ENCODE data around the gene ALDOA.
"Not testable (repeated sequence)": the region's sequence is repeated elsewhere in the genome, so short reads cannot be mapped to it uniquely, and the experiment has no call there.

ALDOA gene

GRCh38 chr16:30114411-30114810 lies 48.9 kb downstream of the ALDOA start:
- no peak for DNase-seq (ENCODE audit: low read depth in 2 of 2, low spot score in 1 of 2)

GRCh38 chr16:30114833-30115232 lies 49.3 kb downstream of the ALDOA start:
- DNase-seq (ENCODE audit: low read depth in 2 of 2, low spot score in 1 of 2): not testable (repeated sequence)

- DNase-seq (ENCODE audit: low read depth in 2 of 2, low spot score in 1 of 2): no peak
Measured at GRCh38 chr16:30115238-30115637, 49.7 kb downstream of the ALDOA start.

GRCh38 chr16:30116291-30117207 lies 51.0 kb downstream of the ALDOA start:
- DNase-seq (ENCODE audit: low read depth in 2 of 2, low spot score in 1 of 2): no peak

GRCh38 chr16:30117768-30118167 lies 52.2 kb downstream of the ALDOA start:
- DNase-seq (ENCODE audit: low read depth in 2 of 2, low spot score in 1 of 2): no peak

- no peak for DNase-seq (ENCODE audit: low read depth in 2 of 2, low spot score in 1 of 2)
Measured at GRCh38 chr16:30119428-30119827, 53.9 kb downstream of the ALDOA start.

Measured in stimulated activated CD8-positive, alpha-beta memory T cell treated with anti-CD3 and anti-CD28 coated beads, Interleukin-4, amount 100 ng/mL, for 4 hours (primary cell).